Measurements from ENCODE around the gene L1CAM. TPM values are rescaled to one million over a fixed set of nuclear protein-coding genes. Genes with fewer than 3 reads are reported as not detected.

The L1CAM gene
- total RNA-seq, 2 experiments from 2014 or later: 3.6 to 4.9 TPM

- Mint-ChIP-seq H3K4me1 (peaks cover 17% of the 10 kb centered on the region), H3K27ac (no peak overlapping the region), H3K4me3 (no peak overlapping the region), H3K36me3 (no peaks in the 10 kb centered on the region), H3K27me3 (peaks cover 17% of the 10 kb centered on the region), H3K9me3 (ENCODE audit: low read depth) (no peaks in the 10 kb centered on the region)
- CTCF ChIA-PET: no interaction called here
- ATAC-seq (no peak), DNase-seq (no peak)
These were observed 11.4 kb downstream of the L1CAM start for GRCh38 chrX:153874366-153875125.

- CTCF ChIA-PET: no interaction called here
- Mint-ChIP-seq H3K27me3 (peaks cover 12% of the 10 kb centered on the region), H3K27ac (no peak overlapping the region), H3K4me1 (peaks cover 12% of the 10 kb centered on the region), H3K4me3 (no peak overlapping the region), H3K36me3 (no peaks in the 10 kb centered on the region), H3K9me3 (ENCODE audit: low read depth) (no peaks in the 10 kb centered on the region)
- DNase-seq: no peak
- no peak for ATAC-seq
These were observed 11.9 kb downstream of the L1CAM start for GRCh38 chrX:153874085-153874365.

GRCh38 chrX:153873282-153874084 is 12.5 kb downstream of the L1CAM start:
- CTCF ChIA-PET: no interaction called here
- Mint-ChIP-seq H3K4me1 (peaks cover 9% of the 10 kb centered on the region), H3K27me3 (peaks cover 9% of the 10 kb centered on the region), H3K27ac (no peak overlapping the region), H3K4me3 (no peak overlapping the region), H3K9me3 (ENCODE audit: low read depth) (no peaks in the 10 kb centered on the region), H3K36me3 (no peaks in the 10 kb centered on the region)
- ATAC-seq (no peak), DNase-seq (no peak)

GRCh38 chrX:153871946-153872878 is 13.8 kb downstream of the L1CAM start:
- no peaks in the 10 kb centered on the region for H3K9me3 Mint-ChIP-seq (ENCODE audit: low read depth)
- H3K27me3 Mint-ChIP-seq: peaks cover 4% of the 10 kb centered on the region
- H3K4me1 Mint-ChIP-seq: no peaks in the 10 kb centered on the region
- CTCF ChIA-PET: no interaction called here
- H3K36me3 Mint-ChIP-seq: no peaks in the 10 kb centered on the region
- H3K4me3 Mint-ChIP-seq: no peak overlapping the region
- ATAC-seq: no peak
- DNase-seq: no peak
- no peak overlapping the region for H3K27ac Mint-ChIP-seq

GRCh38 chrX:153871451-153871850 is 14.5 kb downstream of the L1CAM start:
- Mint-ChIP-seq H3K27me3 (peaks cover 4% of the 10 kb centered on the region), H3K36me3 (no peaks in the 10 kb centered on the region), H3K9me3 (ENCODE audit: low read depth) (no peaks in the 10 kb centered on the region), H3K27ac (no peak overlapping the region), H3K4me3 (no peak overlapping the region), H3K4me1 (no peaks in the 10 kb centered on the region)
- CTCF ChIA-PET: no interaction called here
- no peak for DNase-seq
- ATAC-seq: no peak

GRCh38 chrX:153870791-153871360 is 15.1 kb downstream of the L1CAM start:
- CTCF ChIA-PET: no interaction called here
- Mint-ChIP-seq H3K36me3 (no peaks in the 10 kb centered on the region), H3K9me3 (ENCODE audit: low read depth) (no peaks in the 10 kb centered on the region), H3K4me1 (no peaks in the 10 kb centered on the region), H3K4me3 (no peak overlapping the region), H3K27me3 (no peaks in the 10 kb centered on the region), H3K27ac (no peak overlapping the region)
- ATAC-seq: no peak
- DNase-seq: no peak

GRCh38 chrX:153870288-153870690 is 15.7 kb downstream of the L1CAM start:
- no peak for DNase-seq
- no peak for ATAC-seq
- H3K4me1 Mint-ChIP-seq: no peaks in the 10 kb centered on the region
- H3K4me3 Mint-ChIP-seq: no peak overlapping the region
- H3K27me3 Mint-ChIP-seq: no peaks in the 10 kb centered on the region
- CTCF ChIA-PET: no interaction called here
- H3K9me3 Mint-ChIP-seq (ENCODE audit: low read depth): no peaks in the 10 kb centered on the region
- no peak overlapping the region for H3K27ac Mint-ChIP-seq
- no peaks in the 10 kb centered on the region for H3K36me3 Mint-ChIP-seq

- Mint-ChIP-seq H3K4me1 (no peaks in the 10 kb centered on the region), H3K4me3 (no peak overlapping the region), H3K27me3 (no peaks in the 10 kb centered on the region), H3K9me3 (ENCODE audit: low read depth) (no peaks in the 10 kb centered on the region), H3K27ac (no peak overlapping the region), H3K36me3 (no peaks in the 10 kb centered on the region)
- CTCF ChIA-PET: no interaction called here
- DNase-seq (no peak), ATAC-seq (no peak)
These were observed 16.3 kb downstream of the L1CAM start for GRCh38 chrX:153869473-153870287.

GRCh38 chrX:153868576-153869472 is 17.1 kb downstream of the L1CAM start:
- H3K36me3 Mint-ChIP-seq: no peaks in the 10 kb centered on the region
- no peaks in the 10 kb centered on the region for H3K27me3 Mint-ChIP-seq
- DNase-seq (no peak), ATAC-seq (no peak)
- H3K4me3 Mint-ChIP-seq: no peak overlapping the region
- H3K27ac Mint-ChIP-seq: no peak overlapping the region
- CTCF ChIA-PET: no interaction called here
- no peaks in the 10 kb centered on the region for H3K9me3 Mint-ChIP-seq (ENCODE audit: low read depth)
- no peaks in the 10 kb centered on the region for H3K4me1 Mint-ChIP-seq

- no peak for ATAC-seq
- Mint-ChIP-seq H3K9me3 (ENCODE audit: low read depth) (no peaks in the 10 kb centered on the region), H3K27me3 (no peaks in the 10 kb centered on the region), H3K36me3 (no peaks in the 10 kb centered on the region), H3K4me1 (no peaks in the 10 kb centered on the region), H3K4me3 (no peak overlapping the region), H3K27ac (no peak overlapping the region)
- CTCF ChIA-PET: no interaction called here
- DNase-seq: no peak
These were observed 18.3 kb downstream of the L1CAM start for GRCh38 chrX:153867671-153868070.

GRCh38 chrX:153867139-153867538 is 18.8 kb downstream of the L1CAM start:
- H3K4me1 Mint-ChIP-seq: no peaks in the 10 kb centered on the region
- no peak overlapping the region for H3K4me3 Mint-ChIP-seq
- H3K27me3 Mint-ChIP-seq: no peaks in the 10 kb centered on the region
- no peaks in the 10 kb centered on the region for H3K9me3 Mint-ChIP-seq (ENCODE audit: low read depth)
- ATAC-seq (no peak), DNase-seq (no peak)
- no peaks in the 10 kb centered on the region for H3K36me3 Mint-ChIP-seq
- no peak overlapping the region for H3K27ac Mint-ChIP-seq
- CTCF ChIA-PET: no interaction called here

GRCh38 chrX:153866302-153867019 is 19.5 kb downstream of the L1CAM start:
- no peak overlapping the region for H3K4me3 Mint-ChIP-seq
- H3K4me1 Mint-ChIP-seq: no peaks in the 10 kb centered on the region
- no peaks in the 10 kb centered on the region for H3K36me3 Mint-ChIP-seq
- CTCF ChIA-PET: no interaction called here
- H3K27ac Mint-ChIP-seq: no peak overlapping the region
- H3K27me3 Mint-ChIP-seq: no peaks in the 10 kb centered on the region
- H3K9me3 Mint-ChIP-seq (ENCODE audit: low read depth): no peaks in the 10 kb centered on the region
- DNase-seq (no peak), ATAC-seq (no peak)
